B cell (primary cell): ENCODE measurements around the gene EIF3I. TPM values are rescaled to one million over a fixed set of nuclear protein-coding genes. Genes with fewer than 3 reads are reported as not detected.

Experiments used
- ATAC-seq: fragments of 200-7000 bp; cut with Tn5 transposase; one replicate; pipeline ENCODE4 v1.10.0; 2021; ENCODE audit warnings: low read depth, mild to moderate bottlenecking, moderate number of reproducible peaks, moderate library complexity
- CTCF ChIA-PET: fragments of 350-600 bp; sonication (Branson Sonifier 250); formaldehyde crosslinking; loops from one replicate; lab custom pipeline; 2021; ENCODE audit warnings: antibody characterized with exemption, inconsistent platforms; lab: Charles Lee
- POLR2A ChIA-PET: fragments of 350-600 bp; sonication (Branson Sonifier 250); formaldehyde crosslinking; loops from one replicate; lab custom pipeline; 2021; ENCODE audit warnings: antibody characterized with exemption; lab: Charles Lee
- DNase-seq: peaks from one replicate; pipeline ENCODE4 v3.0.0; 2013
- H2AFZ ChIP-seq: 2 replicates; pipeline ENCODE4 v1.6.1; 2012; ENCODE audit warnings: mild to moderate bottlenecking, low read depth, low read length; ENCODE audit not compliant: insufficient read depth, poor library complexity, severe bottlenecking
- H3K27ac ChIP-seq, 2 donors: 1 replicate in 1 of 2; 2 replicates in 1 of 2; pipeline ENCODE4 v1.5.1; 2012 to 2013; ENCODE audit warnings: low read length in 2 of 2, mild to moderate bottlenecking in 2 of 2, moderate library complexity in 1 of 2
- H3K27me3 ChIP-seq, 4 experiments: fragments of 200-600 bp in 1 of 4; sonication (generic) in 1 of 4; replicated peaks in 1 of 4; 1 replicate in 2 of 4; 2 replicates in 2 of 4; pipeline versions ENCODE4 v1.6.1 to v1.7.0; 2013 to 2016; ENCODE audit warnings: low read length in 3 of 4, mild to moderate bottlenecking in 2 of 4, mixed read lengths in 1 of 4, moderate library complexity in 1 of 4; ENCODE audit not compliant: insufficient read depth in 4 of 4, control insufficient read depth in 3 of 4; ENCODE audit errors: control extremely low read depth in 1 of 4
- H3K36me3 ChIP-seq, 2 experiments: replicated peaks in 1 of 2; 1 replicate in 1 of 2; 2 replicates in 1 of 2; pipeline versions ENCODE4 v1.6.1 to v1.7.1; 2013; ENCODE audit warnings: low read length in 1 of 2; ENCODE audit not compliant: insufficient read depth in 2 of 2, control insufficient read depth in 1 of 2; ENCODE audit errors: control extremely low read depth in 1 of 2, extremely low read depth in 1 of 2
- H3K4me1 ChIP-seq, 2 donors: fragments of 200-600 bp in 1 of 2; sonication (generic) in 1 of 2; 1 replicate in 1 of 2; 2 replicates in 1 of 2; pipeline versions ENCODE4 v1.5.1 to v1.6.1; 2013 to 2017; ENCODE audit warnings: low read length in 2 of 2; ENCODE audit not compliant: control insufficient read depth in 2 of 2, insufficient read depth in 2 of 2
- H3K4me2 ChIP-seq: replicated peaks from 2 replicates; pipeline ENCODE3; 2012; ENCODE audit warnings: mild to moderate bottlenecking, low read depth, low read length; ENCODE audit not compliant: poor library complexity, severe bottlenecking
- H3K4me3 ChIP-seq, 5 experiments: fragments of 200-600 bp in 1 of 5; sonication (generic) in 1 of 5; 1 replicate in 3 of 5; 2 replicates in 2 of 5; pipeline versions ENCODE4 v1.5.1 to v1.7.0; 2011 to 2016; ENCODE audit warnings: low read length in 4 of 5, mild to moderate bottlenecking in 4 of 5, low read depth in 2 of 5, control low read depth in 1 of 5, moderate library complexity in 1 of 5; ENCODE audit not compliant: insufficient read depth in 1 of 5; ENCODE audit errors: control extremely low read depth in 1 of 5, extremely low read depth in 1 of 5
- H3K79me2 ChIP-seq: fragments of 200-600 bp; sonication (generic); one replicate; pipeline ENCODE4 v1.6.0; 2016; ENCODE audit warnings: low read length; ENCODE audit not compliant: control insufficient read depth, insufficient read depth
- H3K9ac ChIP-seq: fragments of 200-600 bp; sonication (generic); 2 replicates; pipeline ENCODE4 v1.6.1; 2017; ENCODE audit warnings: mild to moderate bottlenecking, low read length, moderate library complexity
- H3K9me3 ChIP-seq, 3 donors: one replicate each; pipeline versions ENCODE4 v1.6.1 to v1.7.1; 2013; ENCODE audit warnings: low read length in 2 of 3; ENCODE audit not compliant: control insufficient read depth in 2 of 3, insufficient read depth in 1 of 3; ENCODE audit errors: control extremely low read depth in 1 of 3
- H4K20me1 ChIP-seq: 2 replicates; pipeline ENCODE4 v1.6.0; 2012; ENCODE audit warnings: mild to moderate bottlenecking, low read length; ENCODE audit not compliant: insufficient read depth, control insufficient read depth, poor library complexity, severe bottlenecking
- H3K27ac Mint-ChIP-seq: one replicate; pipeline ENCODE4 v1.8.0; 2021; ENCODE audit warnings: mixed read lengths
- H3K27me3 Mint-ChIP-seq: one replicate; pipeline ENCODE4 v1.8.0; 2021; ENCODE audit warnings: mixed read lengths
- H3K4me1 Mint-ChIP-seq: one replicate; pipeline ENCODE4 v1.8.0; 2021; ENCODE audit warnings: mixed read lengths
- H3K4me3 Mint-ChIP-seq: one replicate; pipeline ENCODE4 v1.8.0; 2021; ENCODE audit warnings: mixed read lengths
- H3K9me3 Mint-ChIP-seq: one replicate; pipeline ENCODE4 v1.8.0; 2022; ENCODE audit warnings: mixed read lengths; ENCODE audit not compliant: insufficient read depth
- EZH2 ChIP-seq: IDR thresholded peaks from 2 replicates; pipeline ENCODE4 v1.6.1; 2012; ENCODE audit warnings: borderline replicate concordance, low read depth, mild to moderate bottlenecking, moderate library complexity, low read length; ENCODE audit not compliant: insufficient read depth, poor library complexity, severe bottlenecking
- WGBS: methylation state at CpG from one replicate; pipeline ENCODE4 v1.1.5; 2013; ENCODE audit warnings: missing lambda C conversion rate; ENCODE audit not compliant: insufficient coverage; 5-methylcytosine and 5-hydroxymethylcytosine counted together
- intact Hi-C: fragments of 100-400 bp; cut with micrococcal nuclease; formaldehyde crosslinking; loops from one replicate; pipeline ENCODE4 v1.10.0; 2022
- polyA plus RNA-seq: library from polyadenylated mRNA; depleted of rRNA; stranded (reverse); fragments of >200 nt; gene quantifications from 2 replicates; pipeline ENCODE4 v1.2.3, GENCODE V29; 2012
- total RNA-seq, 2 donors: library from RNA; stranded (reverse); fragments of 120-200 nt in 1 of 2; gene quantifications; 1 replicate in 1 of 2; 2 replicates in 1 of 2; pipeline versions ENCODE4 v1.2.3 to v1.2.4, GENCODE V29; 2013 to 2022
- TF ChIP-seq, protein P1 (sequence below): fragments of 200-600 bp; IDR thresholded peaks from one replicate; pipeline ENCODE4 v1.8.0; 2022; ENCODE audit warnings: antibody characterized with exemption, mild to moderate bottlenecking

EIF3I gene
- total and polyA plus RNA-seq, 2 donors (not counting 1 experiment from before 2014, with no cell fraction given): 87.0 to 130 TPM

- H3K4me1 Mint-ChIP-seq: peaks cover 46% of the 10 kb centered on the region
- no peaks in the 10 kb centered on the region for H4K20me1 ChIP-seq
- ATAC-seq (peak; percentile 46), DNase-seq (peak; percentile 65)
- peaks cover 0 to 4% (median 0%) of the 10 kb centered on the region in 3 donors for H3K9me3 ChIP-seq
- H3K9ac ChIP-seq: no peak overlapping the region
- H3K27ac ChIP-seq: no peak overlapping the region
- H3K27me3 ChIP-seq: no peaks in the 10 kb centered on the region
- no peak overlapping the region for H3K4me3 ChIP-seq
- ChIA-PET POLR2A (interaction anchor here (0.9 kb wide), 1 partner anchor 115 kb away, joined by 7 read pairs; no protein-coding TSS in a partner anchor), CTCF (interaction anchor here (1.3 to 2.5 kb wide), 2 partner anchors 32 to 108 kb away, joined by 3 to 6 read pairs; no protein-coding TSS in a partner anchor)
- no peaks in the 10 kb centered on the region for H3K9me3 Mint-ChIP-seq
- peak overlapping the region; percentile 26 for H3K4me3 Mint-ChIP-seq
- no peaks in the 10 kb centered on the region for H3K27me3 Mint-ChIP-seq
- intact Hi-C loops: loop anchor here (5.0 to 10.0 kb wide), 3 partner anchors 34 to 134 kb away; partner anchors contain the start of genes HDAC1 and TMEM39B
- H3K4me1 ChIP-seq: peaks cover 30 to 43% of the 10 kb centered on the region in 2 donors
- TF ChIP-seq EZH2: no peak
- TF ChIP-seq, protein P1, sequence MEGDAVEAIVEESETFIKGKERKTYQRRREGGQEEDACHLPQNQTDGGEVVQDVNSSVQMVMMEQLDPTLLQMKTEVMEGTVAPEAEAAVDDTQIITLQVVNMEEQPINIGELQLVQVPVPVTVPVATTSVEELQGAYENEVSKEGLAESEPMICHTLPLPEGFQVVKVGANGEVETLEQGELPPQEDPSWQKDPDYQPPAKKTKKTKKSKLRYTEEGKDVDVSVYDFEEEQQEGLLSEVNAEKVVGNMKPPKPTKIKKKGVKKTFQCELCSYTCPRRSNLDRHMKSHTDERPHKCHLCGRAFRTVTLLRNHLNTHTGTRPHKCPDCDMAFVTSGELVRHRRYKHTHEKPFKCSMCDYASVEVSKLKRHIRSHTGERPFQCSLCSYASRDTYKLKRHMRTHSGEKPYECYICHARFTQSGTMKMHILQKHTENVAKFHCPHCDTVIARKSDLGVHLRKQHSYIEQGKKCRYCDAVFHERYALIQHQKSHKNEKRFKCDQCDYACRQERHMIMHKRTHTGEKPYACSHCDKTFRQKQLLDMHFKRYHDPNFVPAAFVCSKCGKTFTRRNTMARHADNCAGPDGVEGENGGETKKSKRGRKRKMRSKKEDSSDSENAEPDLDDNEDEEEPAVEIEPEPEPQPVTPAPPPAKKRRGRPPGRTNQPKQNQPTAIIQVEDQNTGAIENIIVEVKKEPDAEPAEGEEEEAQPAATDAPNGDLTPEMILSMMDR: no peak
- peak overlapping the region; percentile 50 for H3K27ac Mint-ChIP-seq
- 28% methylated on average over 6 of the region's 6 CpGs for WGBS
- H3K4me2 ChIP-seq: peak overlapping the region; percentile 35
- no peaks in the 10 kb centered on the region for H3K79me2 ChIP-seq
- H3K36me3 ChIP-seq: no peaks in the 10 kb centered on the region
- H2AFZ ChIP-seq: no peak overlapping the region
Measured at GRCh38 chr1:32208469-32208868, 13.7 kb upstream of the EIF3I start.

DNA sequence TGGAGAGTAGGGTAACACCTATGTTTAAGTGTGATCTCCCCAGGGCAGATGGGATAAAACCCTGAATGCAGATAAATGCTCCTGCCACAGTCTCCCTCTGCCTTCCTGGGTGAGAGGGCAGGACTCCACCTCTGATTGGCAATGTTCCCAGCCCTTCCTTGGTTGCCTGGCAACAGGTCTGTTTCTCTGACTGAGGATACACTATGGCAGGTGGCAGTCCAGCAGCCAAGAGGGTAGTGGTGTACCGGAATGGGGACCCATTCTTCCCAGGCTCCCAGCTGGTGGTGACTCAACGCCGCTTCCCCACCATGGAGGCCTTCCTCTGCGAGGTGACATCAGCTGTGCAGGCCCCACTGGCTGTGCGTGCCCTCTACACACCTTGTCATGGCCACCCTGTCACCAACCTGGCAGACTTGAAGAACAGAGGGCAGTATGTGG lies 13.3 kb upstream of the EIF3I start, which contains the start of gene DCDC2B:
DCDC2B (plus strand) TSS at position 199 of the 438 bp plus-strand sequence; CDS start at position 204, 5 bp downstream.
- Histone ChIP-seq H3K27ac (no peak within 1 kb of the TSS), H4K20me1 (no peaks in the 10 kb centered on the region), H3K4me3 (no peak within 1 kb of the TSS), H3K9me3 (peaks cover 0 to 4% (median 0%) of the 10 kb centered on the region in 3 donors), H3K4me1 (peaks cover 30 to 43% of the 10 kb centered on the region in 2 donors), H2AFZ (no peak within 1 kb of the TSS), H3K79me2 (no peaks in the 10 kb centered on the region), H3K27me3 (no peaks in the 10 kb centered on the region), H3K9ac (no peak within 1 kb of the TSS), H3K4me2 (peak within 1 kb of the TSS; percentile 35), H3K36me3 (no peaks in the 10 kb centered on the region)
- Mint-ChIP-seq H3K4me1 (peaks cover 46% of the 10 kb centered on the region), H3K27me3 (no peaks in the 10 kb centered on the region), H3K4me3 (peak within 1 kb of the TSS; percentile 26), H3K9me3 (no peaks in the 10 kb centered on the region), H3K27ac (peak within 1 kb of the TSS; percentile 50)
- intact Hi-C loops: loop anchor here (5.0 to 10.0 kb wide), 3 partner anchors 33 to 134 kb away; partner anchors contain the start of genes HDAC1 and TMEM39B
- ATAC-seq: no peak
- ChIA-PET CTCF (interaction anchor here (1.3 to 2.5 kb wide), 2 partner anchors 32 to 107 kb away, joined by 3 to 6 read pairs; no protein-coding TSS in a partner anchor), POLR2A (interaction anchor here (0.9 kb wide), 1 partner anchor 115 kb away, joined by 7 read pairs; no protein-coding TSS in a partner anchor)
- TF ChIP-seq EZH2: no peak
- TF ChIP-seq, protein P1: no peak
- no peak for DNase-seq
- WGBS: 98% methylated on average over 5 of the region's 5 CpGs
